ENCODE results near the gene SORBS1.
A peak's percentile ranks its signal among the peaks of the same experiment; 100 is the strongest.

The SORBS1 gene

GRCh38 chr10:95305606-95306317 lies 255.4 kb downstream of the SORBS1 start:
- no peak for DNase-seq

DNA sequence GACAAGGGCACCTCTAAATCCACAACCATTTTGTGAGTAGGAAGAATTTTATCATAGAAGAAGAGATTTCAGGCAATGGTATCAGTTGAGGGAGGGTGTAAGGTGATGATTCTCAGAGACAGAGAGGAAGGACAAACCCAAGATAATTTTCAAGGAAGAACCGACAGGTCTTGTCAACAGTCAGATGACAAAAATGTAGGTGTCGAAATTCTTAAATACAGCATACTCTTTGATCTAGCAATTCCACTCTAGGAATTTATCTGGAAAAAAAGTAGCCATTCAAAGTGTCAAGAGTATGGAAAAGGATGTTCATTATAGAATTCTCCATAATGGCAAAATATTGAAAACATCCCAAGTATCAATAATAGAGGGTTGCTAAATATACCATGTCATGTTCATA lies 256.2 kb downstream of the SORBS1 start:
- DNase-seq, result no peak

- no peak for DNase-seq
Measured at GRCh38 chr10:95304463-95304862, 256.7 kb downstream of the SORBS1 start.

- DNase-seq, result no peak
Measured at GRCh38 chr10:95303950-95304349, 257.2 kb downstream of the SORBS1 start.

GRCh38 chr10:95303535-95303934 lies 257.6 kb downstream of the SORBS1 start:
- peak; percentile 80 for DNase-seq

- no peak for DNase-seq
Measured at GRCh38 chr10:95300022-95300539, 261.1 kb downstream of the SORBS1 start.

- DNase-seq, result no peak
Measured at GRCh38 chr10:95297402-95297801, 263.8 kb downstream of the SORBS1 start.

GRCh38 chr10:95296764-95297163 lies 264.4 kb downstream of the SORBS1 start:
- no peak for DNase-seq

- DNase-seq, result no peak
Measured at GRCh38 chr10:95295031-95295755, 266.0 kb downstream of the SORBS1 start.

DNA sequence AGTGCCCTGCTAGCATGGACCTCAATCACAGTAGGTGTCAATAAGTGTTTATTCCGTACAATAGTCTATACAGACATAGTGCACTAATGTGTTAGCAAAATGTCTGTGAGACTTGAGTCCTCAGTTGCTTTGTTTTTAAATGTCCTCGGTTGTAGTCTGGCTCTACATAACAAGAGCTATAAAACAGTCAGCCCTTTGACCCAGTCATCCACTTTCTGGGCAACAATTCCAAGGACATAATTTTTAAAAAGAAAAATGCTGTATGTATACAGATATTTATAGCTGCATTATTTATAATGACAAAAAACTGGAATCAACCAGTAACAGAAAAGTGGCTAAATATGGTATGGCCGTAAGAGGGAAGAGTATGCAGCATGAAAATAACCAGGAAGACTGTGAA lies 267.5 kb downstream of the SORBS1 start:
- DNase-seq, result no peak

DNA sequence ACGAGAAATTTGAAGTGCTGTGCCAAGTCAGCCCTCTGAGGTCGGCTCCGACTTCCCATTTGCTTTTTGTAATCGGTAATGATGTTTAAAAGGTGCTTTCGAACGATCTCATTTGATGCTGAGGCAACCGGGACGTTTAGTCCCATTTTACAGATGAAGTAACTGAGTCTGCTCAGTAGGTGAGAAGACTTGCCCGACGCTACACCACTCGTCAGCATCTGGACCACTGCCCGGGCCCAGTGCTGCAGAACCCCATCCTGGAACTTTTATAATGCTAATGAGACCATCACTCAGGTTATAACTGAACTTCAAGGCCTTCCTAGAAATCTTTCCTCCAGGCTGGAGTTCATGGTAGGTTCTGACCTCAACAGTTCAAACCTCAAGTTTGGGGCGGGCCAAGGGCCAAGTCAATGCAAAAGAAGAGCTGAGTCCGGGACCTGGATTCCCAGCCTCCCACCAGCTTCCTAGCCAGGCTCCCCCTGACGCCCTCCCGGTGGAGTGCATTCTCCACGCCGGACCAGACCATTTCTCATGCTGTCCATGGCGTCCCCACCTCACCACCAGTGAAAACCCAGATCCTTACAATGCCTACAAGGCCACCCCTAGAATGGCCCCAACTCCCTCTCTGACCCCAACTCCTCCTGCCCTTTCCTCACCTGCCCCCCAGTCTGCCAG lies 269.7 kb downstream of the SORBS1 start:
- DNase-seq, result no peak

- DNase-seq, result no peak
Measured at GRCh38 chr10:95290461-95291364, 270.5 kb downstream of the SORBS1 start, which contains the start of gene PDLIM1. TSS of gene PDLIM1 (minus strand) at chr10:95291003. CDS start at chr10:95290915, 88 bp downstream.

DNA sequence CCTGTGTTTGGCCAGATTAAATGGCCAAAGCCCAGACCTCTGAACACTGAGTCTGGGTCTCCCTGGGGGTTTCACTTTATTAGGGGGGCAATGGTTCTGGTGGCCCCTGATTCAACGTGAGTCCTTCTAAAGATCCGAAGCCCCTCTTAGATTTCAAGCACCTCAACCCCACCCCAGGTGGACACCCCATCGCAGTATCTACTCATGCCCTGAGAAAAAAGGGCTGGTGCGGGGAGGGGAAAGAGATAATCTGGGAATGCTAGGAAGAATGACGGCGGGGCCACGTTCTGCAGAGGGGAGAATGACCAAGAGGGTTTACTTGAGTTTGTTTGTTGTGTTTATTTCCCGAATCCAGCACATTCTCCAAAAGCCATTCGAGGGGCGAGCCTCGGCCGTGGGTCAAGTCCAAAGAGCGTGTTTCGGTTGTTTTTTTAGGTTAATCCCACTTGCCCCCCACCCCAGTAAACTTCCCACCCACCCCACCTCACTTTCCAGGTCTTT lies 271.2 kb downstream of the SORBS1 start:
- no peak for DNase-seq

- no peak for DNase-seq
Measured at GRCh38 chr10:95289003-95289920, 271.9 kb downstream of the SORBS1 start.

- DNase-seq, result no peak
Measured at GRCh38 chr10:95288303-95288702, 272.9 kb downstream of the SORBS1 start.

DNA sequence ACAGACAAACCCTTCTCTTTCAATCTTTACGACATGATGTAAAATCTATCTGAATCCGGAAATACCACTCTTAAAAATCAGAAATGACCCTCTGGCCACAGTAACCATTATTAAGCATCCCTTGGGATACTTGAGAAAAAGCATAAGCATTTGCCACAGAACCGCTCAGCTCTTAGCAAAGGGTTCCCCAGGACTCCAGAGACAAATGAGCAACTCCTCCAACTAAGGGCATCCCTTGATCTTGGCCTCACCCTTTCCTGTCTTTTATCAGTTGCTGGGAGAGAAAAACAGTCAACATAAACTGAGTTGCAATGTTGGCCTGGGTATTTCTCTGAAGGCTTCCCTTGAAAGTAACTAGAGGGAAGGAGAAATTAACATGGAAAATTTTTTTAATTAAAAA lies 273.9 kb downstream of the SORBS1 start:
- no peak for DNase-seq

DNA sequence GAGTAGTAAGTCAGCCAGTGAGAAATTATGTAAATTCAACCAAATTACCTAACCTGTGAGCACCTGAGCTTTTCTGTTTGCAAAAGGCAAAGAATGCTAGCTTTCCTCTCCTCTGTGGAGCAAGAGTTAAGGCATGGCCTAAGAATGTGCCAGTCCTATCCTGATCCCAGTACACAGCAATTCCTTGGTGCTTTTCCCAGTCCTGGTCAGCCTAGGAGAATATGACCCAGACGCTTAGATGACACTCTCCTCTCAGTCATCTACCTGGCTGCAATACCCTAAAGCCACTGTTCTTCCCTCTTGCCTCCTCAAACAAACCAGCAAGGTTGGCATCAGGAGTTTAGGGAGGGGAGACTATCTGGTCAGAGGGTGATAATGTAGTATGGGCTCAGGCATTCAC lies 274.5 kb downstream of the SORBS1 start:
- DNase-seq, result no peak

GRCh38 chr10:95285556-95285955 lies 275.6 kb downstream of the SORBS1 start:
- no peak for DNase-seq

DNA sequence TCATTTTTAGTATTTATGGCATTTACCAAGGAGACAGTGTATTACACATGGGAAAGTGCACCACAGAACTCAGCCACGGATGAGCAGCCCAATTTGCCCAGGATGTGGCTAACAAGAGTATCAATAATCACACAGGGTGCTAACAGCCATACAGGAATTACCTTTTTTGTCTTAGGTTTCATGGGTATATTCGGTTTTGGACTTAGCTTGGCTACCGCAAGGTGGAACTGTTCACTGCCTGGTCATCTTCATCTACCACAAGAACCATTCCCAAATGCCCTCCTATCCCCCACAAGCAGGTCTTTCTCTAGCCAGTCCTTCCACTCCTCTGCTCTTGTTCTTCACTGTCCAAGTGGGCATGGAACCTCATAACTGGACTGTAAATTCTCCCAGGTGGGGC lies 276.4 kb downstream of the SORBS1 start:
- DNase-seq, result no peak

DNA sequence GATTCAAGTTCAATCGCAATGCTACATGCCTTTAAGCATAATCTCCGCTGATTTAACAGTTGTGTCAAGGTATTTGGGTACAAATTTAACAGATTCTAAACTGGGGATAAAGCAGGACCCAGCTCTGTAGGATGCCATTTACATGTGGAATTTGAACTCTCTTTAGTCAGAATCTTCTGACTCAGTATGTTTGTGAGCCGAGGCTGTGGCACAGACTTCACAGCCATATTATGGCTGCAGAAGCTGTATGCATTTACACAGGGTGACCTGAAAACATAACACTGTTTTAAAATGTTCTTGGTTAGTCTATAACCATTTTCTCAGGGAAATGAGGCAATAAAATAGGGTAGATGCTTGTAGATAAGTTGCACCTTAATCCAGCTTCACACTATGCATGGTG lies 279.1 kb downstream of the SORBS1 start:
- no peak for DNase-seq

- no peak for DNase-seq
Measured at GRCh38 chr10:95281206-95281605, 280.0 kb downstream of the SORBS1 start.
